Measurements from ENCODE around the gene TOLLIP.
"Not testable (repeated sequence)": the region's sequence is repeated elsewhere in the genome, so short reads cannot be mapped to it uniquely, and the experiment has no call there.

Gene TOLLIP

DNA sequence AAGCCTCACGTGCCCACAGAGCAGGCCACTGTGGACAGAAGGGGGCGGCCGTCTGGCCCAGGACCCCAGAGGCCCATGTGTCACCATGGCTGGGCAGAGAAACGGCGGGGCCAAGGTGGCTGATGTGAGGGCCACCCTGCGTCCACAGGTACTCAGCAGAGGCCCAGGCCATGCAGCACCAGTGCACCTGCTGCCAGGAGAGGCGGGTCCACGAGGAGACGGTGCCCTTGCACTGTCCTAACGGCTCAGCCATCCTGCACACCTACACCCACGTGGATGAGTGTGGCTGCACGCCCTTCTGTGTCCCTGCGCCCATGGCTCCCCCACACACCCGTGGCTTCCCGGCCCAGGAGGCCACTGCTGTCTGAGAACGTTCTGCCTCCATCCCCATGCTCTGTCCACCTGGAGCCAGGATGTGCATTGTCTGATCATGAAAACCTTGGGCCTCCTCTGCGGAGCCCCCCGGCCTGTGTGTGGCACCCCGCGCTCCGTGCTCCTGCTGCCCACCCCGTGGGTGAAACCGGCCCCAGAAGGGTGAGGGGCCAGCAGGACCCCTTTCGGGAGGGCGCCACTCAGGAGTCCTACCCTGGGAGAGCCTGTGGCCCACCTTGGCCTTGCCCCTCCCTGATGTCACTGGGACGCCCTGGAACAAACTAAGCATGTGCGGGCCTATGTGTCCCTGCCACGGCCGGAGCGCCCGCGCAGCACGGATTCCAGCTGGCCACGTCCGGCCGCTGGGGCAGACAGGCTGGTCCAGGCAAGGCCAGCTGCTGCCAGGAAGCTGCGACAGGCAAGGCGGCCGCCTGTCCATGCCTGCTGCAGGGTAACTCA is 48.0 kb downstream of the TOLLIP start:
- no peak for DNase-seq

DNA sequence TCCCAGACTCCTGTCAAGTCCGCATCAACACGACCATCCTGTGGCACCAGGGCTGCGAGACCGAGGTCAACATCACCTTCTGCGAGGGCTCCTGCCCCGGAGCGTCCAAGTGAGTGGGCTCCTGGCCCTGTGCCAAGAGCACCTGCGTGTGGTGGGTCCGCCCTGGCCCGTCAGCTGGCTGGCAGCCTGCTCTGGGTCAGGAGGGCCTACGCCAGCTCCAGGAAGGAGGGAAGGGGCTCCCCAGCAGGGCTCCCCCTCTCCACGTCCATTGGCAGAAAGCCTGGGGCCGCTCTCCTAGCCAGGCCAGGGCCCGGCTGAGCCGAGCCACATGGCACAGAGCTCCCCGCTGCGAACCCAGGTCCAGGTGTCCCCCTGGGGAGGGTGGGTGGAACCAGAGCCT is 48.8 kb downstream of the TOLLIP start:
- DNase-seq = no peak

DNA sequence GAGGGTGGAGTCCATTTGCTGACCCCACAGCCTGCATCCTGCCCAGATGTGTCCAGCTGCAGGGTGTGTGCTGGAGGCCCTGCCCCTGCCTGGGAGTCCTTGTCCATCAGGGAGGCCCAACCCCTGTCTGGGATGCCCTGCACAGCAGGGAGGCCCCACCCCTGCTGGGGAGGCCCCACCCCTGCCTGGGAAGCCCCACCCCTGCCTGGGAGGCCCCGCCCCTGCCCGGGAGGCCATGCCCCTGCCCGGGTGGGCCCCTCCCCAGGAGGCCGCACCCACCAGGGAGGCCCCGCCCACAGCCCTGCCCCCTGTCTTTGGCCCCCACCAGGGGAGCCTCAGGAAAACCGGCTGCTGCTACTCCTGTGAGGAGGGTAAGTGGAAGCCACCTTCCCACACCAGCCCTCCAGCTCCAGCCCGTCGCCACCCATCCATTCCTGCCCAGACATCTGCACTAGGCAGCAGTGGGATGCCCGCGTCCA is 49.4 kb downstream of the TOLLIP start:
- no peak for DNase-seq

GRCh38 chr11:1259561-1259960 is 49.9 kb downstream of the TOLLIP start:
- DNase-seq = no peak

GRCh38 chr11:1259076-1259461 is 50.4 kb downstream of the TOLLIP start:
- no peak for DNase-seq

GRCh38 chr11:1258401-1259075 is 50.9 kb downstream of the TOLLIP start:
- DNase-seq = no peak

- DNase-seq = no peak
Measured at GRCh38 chr11:1257916-1258315, 51.5 kb downstream of the TOLLIP start.

GRCh38 chr11:1257366-1257765 is 52.1 kb downstream of the TOLLIP start:
- DNase-seq = no peak

DNA sequence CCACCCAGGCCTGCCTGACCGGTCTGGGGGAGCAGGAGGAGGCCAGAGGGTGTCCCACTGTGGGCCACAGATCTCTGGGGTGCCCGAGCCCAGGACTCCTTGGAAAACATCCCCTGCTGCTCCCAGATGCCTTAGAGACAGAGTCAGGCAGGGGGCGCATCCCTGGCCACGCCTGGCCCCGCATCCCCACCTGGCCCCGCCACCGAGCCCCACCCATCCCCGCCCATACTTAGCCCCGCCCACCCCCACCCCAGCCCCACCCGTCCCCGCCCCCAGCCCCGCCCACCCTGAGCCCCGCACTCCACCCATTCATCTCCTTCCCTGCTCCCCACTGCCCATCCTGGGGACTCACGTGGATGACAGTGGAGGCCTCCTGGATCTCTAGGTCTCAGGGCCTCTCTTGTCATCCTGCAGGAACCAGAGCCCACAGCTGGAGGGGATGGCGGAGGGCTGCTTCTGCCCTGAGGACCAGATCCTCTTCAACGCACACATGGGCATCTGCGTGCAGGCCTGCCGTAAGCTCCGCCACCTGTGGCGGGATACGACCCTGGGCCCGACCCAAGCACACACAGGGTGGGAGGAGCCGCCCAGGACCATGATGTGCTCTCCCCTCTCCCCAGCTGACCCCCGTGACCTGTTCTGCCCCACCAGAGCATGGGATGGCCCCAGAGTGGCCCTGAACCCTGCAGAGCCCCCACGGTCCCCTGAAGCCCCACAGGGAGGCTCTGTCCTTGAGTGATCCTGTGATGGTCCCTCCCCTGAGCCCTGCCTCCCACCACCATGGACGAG is 53.0 kb downstream of the TOLLIP start:
- no peak for DNase-seq

DNA sequence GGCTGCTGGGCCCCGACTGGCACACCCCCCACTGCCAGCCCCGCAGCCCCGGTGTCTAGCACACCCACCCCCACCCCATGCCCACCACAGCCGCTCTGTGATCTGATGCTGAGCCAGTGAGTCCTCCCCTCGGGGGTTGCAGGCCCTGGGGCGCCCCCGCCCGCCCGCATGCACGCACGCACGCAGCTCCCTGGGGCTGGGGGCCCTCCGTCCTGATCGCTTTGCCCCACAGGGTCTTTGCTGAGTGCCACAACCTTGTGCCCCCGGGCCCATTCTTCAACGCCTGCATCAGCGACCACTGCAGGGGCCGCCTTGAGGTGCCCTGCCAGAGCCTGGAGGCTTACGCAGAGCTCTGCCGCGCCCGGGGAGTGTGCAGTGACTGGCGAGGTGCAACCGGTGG is 54.3 kb downstream of the TOLLIP start:
- DNase-seq = no peak

- DNase-seq = no peak
Measured at GRCh38 chr11:1254733-1255132, 54.7 kb downstream of the TOLLIP start.

GRCh38 chr11:1254086-1254648 is 55.3 kb downstream of the TOLLIP start:
- no peak for DNase-seq

DNA sequence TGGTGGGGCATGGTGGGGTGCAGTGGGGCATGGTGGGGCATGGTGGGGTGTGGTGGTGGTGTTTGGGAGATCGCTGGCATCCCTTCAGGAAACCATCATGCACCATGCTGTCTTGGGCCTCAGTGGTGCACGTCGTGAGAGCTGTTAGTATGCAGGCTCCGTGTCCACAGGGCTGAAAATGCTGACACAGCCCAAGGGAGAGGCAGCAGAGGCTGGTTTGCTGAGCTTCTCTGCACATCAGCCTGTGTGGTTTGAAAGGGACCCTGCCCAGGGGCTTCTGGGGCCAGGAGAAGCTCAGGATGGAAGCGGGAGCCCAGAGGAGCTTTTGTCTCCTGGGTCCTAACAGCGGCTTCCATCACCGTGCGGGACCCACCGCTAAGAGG is 56.3 kb downstream of the TOLLIP start:
- DNase-seq = no peak

- DNase-seq = no peak
Measured at GRCh38 chr11:1252371-1253102, 56.9 kb downstream of the TOLLIP start.

GRCh38 chr11:1251236-1251770 is 58.1 kb downstream of the TOLLIP start:
- DNase-seq = no peak

DNA sequence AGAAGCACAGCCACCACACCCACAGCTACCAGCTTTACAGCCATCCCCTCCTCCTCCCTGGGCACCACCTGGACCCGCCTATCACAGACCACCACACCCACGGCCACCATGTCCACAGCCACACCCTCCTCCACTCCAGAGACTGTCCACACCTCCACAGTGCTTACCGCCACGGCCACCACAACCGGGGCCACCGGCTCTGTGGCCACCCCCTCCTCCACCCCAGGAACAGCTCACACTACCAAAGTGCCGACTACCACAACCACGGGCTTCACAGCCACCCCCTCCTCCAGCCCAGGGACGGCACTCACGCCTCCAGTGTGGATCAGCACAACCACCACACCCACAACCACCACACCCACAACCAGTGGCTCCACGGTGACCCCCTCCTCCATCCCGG is 59.0 kb downstream of the TOLLIP start:
- DNase-seq = not testable (repeated sequence)

DNA sequence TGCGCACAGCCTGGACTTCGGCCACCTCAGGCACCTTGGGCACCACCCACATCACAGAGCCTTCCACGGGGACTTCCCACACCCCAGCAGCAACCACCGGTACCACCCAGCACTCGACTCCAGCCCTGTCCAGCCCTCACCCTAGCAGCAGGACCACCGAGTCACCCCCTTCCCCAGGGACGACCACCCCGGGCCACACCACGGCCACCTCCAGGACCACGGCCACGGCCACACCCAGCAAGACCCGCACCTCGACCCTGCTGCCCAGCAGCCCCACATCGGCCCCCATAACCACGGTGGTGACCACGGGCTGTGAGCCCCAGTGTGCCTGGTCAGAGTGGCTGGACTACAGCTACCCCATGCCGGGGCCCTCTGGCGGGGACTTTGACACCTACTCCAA is 60.5 kb downstream of the TOLLIP start:
- DNase-seq = not testable (repeated sequence)

- DNase-seq = not testable (repeated sequence)
Measured at GRCh38 chr11:1247026-1247425, 62.4 kb downstream of the TOLLIP start.

- not testable (repeated sequence) for DNase-seq
Measured at GRCh38 chr11:1246301-1246700, 63.1 kb downstream of the TOLLIP start.

- DNase-seq = not testable (repeated sequence)
Measured at GRCh38 chr11:1245717-1246116, 63.7 kb downstream of the TOLLIP start.

- not testable (repeated sequence) for DNase-seq
Measured at GRCh38 chr11:1244557-1244956, 64.9 kb downstream of the TOLLIP start.

DNA sequence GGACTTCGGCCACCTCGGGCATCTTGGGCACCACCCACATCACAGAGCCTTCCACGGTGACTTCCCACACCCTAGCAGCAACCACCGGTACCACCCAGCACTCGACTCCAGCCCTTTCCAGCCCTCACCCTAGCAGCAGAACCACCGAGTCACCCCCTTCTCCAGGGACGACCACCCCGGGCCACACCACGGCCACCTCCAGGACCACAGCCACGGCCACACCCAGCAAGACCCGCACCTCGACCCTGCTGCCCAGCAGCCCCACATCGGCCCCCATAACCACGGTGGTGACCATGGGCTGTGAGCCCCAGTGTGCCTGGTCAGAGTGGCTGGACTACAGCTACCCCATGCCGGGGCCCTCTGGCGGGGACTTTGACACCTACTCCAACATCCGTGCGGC is 65.9 kb downstream of the TOLLIP start:
- DNase-seq = not testable (repeated sequence)
